HEK293 (cell line): ENCODE data around the gene RNF144B.
A peak's percentile ranks its signal among the peaks of the same experiment; 100 is the strongest.

Source experiments
- CTCF ChIA-PET: fragments of 350-600 bp; formaldehyde crosslinking; extraction: SDS; loops from one replicate; lab custom pipeline; 2021; ENCODE audit warnings: antibody characterized with exemption; lab: Yijun Ruan, JAX
- POLR2A ChIA-PET: fragments of 300-600 bp; formaldehyde crosslinking; extraction: SDS; loops from one replicate; lab custom pipeline; 2020; ENCODE audit warnings: antibody characterized with exemption, inconsistent platforms; lab: Yijun Ruan, JAX
- H3K27ac ChIP-seq: fragments of 200-500 bp; sonication (Bioruptor generic); 2 replicates; pipeline ENCODE4 v1.5.1; 2014; ENCODE audit warnings: low read depth, low read length, control low read depth, inconsistent platforms; ENCODE audit errors: extremely low read depth
- H3K36me3 ChIP-seq, 2 experiments: fragments of 200-500 bp in 1 of 2; sonication (Bioruptor generic) in 1 of 2; 1 replicate in 1 of 2; 2 replicates in 1 of 2; pipeline ENCODE4 v1.5.1; 2014 to 2017; ENCODE audit warnings: inconsistent platforms in 2 of 2, low read length in 2 of 2; ENCODE audit not compliant: control insufficient read depth in 2 of 2, insufficient read depth in 1 of 2
- H3K4me1 ChIP-seq: fragments of 200-500 bp; sonication (Bioruptor generic); 2 replicates; pipeline ENCODE4 v1.5.1; 2014; ENCODE audit warnings: mild to moderate bottlenecking, low read length, inconsistent platforms; ENCODE audit not compliant: control insufficient read depth, insufficient read depth
- H3K4me3 ChIP-seq: 2 replicates; pipeline ENCODE4 v1.5.1; 2011; ENCODE audit warnings: low read depth, mild to moderate bottlenecking, control low read depth, low read length, moderate library complexity
- H3K9me3 ChIP-seq: fragments of 200-500 bp; sonication (Bioruptor generic); 2 replicates; pipeline ENCODE4 v1.5.1; 2014; ENCODE audit warnings: low read depth, low read length, inconsistent platforms; ENCODE audit not compliant: control insufficient read depth, insufficient read depth
- BCL11B ChIP-seq: fragments of 450-650 bp; formaldehyde crosslinking; IDR thresholded peaks from 2 replicates; pipeline ENCODE4 v1.5.1; 2016; ENCODE audit warnings: low read depth, missing biosample characterization, missing genetic modification characterization
- EGR2 ChIP-seq: fragments of 450-650 bp; formaldehyde crosslinking; IDR thresholded peaks from 2 replicates; pipeline ENCODE4 v1.5.1; 2016; ENCODE audit warnings: low read depth, missing biosample characterization, missing genetic modification characterization
- ELK4 ChIP-seq: IDR thresholded peaks from 2 replicates; pipeline ENCODE4 v1.6.1; 2011; ENCODE audit warnings: mild to moderate bottlenecking, low read depth, low read length, borderline replicate concordance
- HIC1 ChIP-seq: fragments of 450-650 bp; formaldehyde crosslinking; IDR thresholded peaks from 2 replicates; pipeline ENCODE4 v1.5.1; 2016; ENCODE audit warnings: missing biosample characterization, missing genetic modification characterization
- KLF16 ChIP-seq: fragments of 450-650 bp; formaldehyde crosslinking; IDR thresholded peaks from 2 replicates; pipeline ENCODE4 v1.5.1; 2017; ENCODE audit warnings: missing biosample characterization, missing genetic modification characterization
- SP3 ChIP-seq: fragments of 450-650 bp; formaldehyde crosslinking; IDR thresholded peaks from 2 replicates; pipeline ENCODE4 v1.5.1; 2016; ENCODE audit warnings: missing biosample characterization, missing genetic modification characterization
- TCF7L2 ChIP-seq: IDR thresholded peaks from 2 replicates; pipeline ENCODE4 v1.6.1; 2011; ENCODE audit warnings: low read depth, mild to moderate bottlenecking, inconsistent platforms, low read length, moderate library complexity, borderline replicate concordance
- TRIM28 ChIP-seq: IDR thresholded peaks from 2 replicates; pipeline ENCODE4 v1.6.1; 2011; ENCODE audit warnings: low read length, control low read depth, borderline replicate concordance
- ZBTB20 ChIP-seq: fragments of 450-650 bp; formaldehyde crosslinking; IDR thresholded peaks from 2 replicates; pipeline ENCODE4 v1.5.1; 2016; ENCODE audit warnings: missing biosample characterization, missing genetic modification characterization
- ZBTB21 ChIP-seq: fragments of 450-650 bp; formaldehyde crosslinking; IDR thresholded peaks from 2 replicates; pipeline ENCODE4 v1.5.1; 2017; ENCODE audit warnings: missing biosample characterization, missing genetic modification characterization
- ZBTB48 ChIP-seq: fragments of 450-650 bp; formaldehyde crosslinking; IDR thresholded peaks from 2 replicates; pipeline ENCODE4 v1.5.1; 2016; ENCODE audit warnings: missing biosample characterization, missing genetic modification characterization
- ZFHX2 ChIP-seq: fragments of 450-650 bp; formaldehyde crosslinking; conservative IDR thresholded peaks from 2 replicates; pipeline ENCODE4 v1.5.1; 2016; ENCODE audit warnings: missing biosample characterization, missing genetic modification characterization
- ZNF112 ChIP-seq: fragments of 450-650 bp; formaldehyde crosslinking; IDR thresholded peaks from 2 replicates; pipeline ENCODE4 v1.5.0; 2017; ENCODE audit warnings: missing biosample characterization, missing genetic modification characterization
- ZNF132 ChIP-seq: fragments of 450-650 bp; formaldehyde crosslinking; IDR thresholded peaks from 2 replicates; pipeline ENCODE4 v1.5.1; 2017; ENCODE audit warnings: missing biosample characterization, missing genetic modification characterization, borderline replicate concordance
- ZNF169 ChIP-seq: fragments of 450-650 bp; formaldehyde crosslinking; IDR thresholded peaks from 2 replicates; pipeline ENCODE4 v1.5.1; 2016; ENCODE audit warnings: missing biosample characterization, missing genetic modification characterization
- ZNF398 ChIP-seq: fragments of 450-650 bp; formaldehyde crosslinking; IDR thresholded peaks from 2 replicates; pipeline ENCODE4 v1.5.1; 2017; ENCODE audit warnings: missing biosample characterization, missing genetic modification characterization
- ZNF404 ChIP-seq: fragments of 450-650 bp; formaldehyde crosslinking; IDR thresholded peaks from 2 replicates; pipeline ENCODE4 v1.5.1; 2017; ENCODE audit warnings: missing biosample characterization, missing genetic modification characterization
- ZNF488 ChIP-seq: fragments of 450-650 bp; formaldehyde crosslinking; IDR thresholded peaks from 2 replicates; pipeline ENCODE4 v1.5.1; 2016; ENCODE audit warnings: missing biosample characterization, missing genetic modification characterization
- ZNF514 ChIP-seq: fragments of 450-650 bp; formaldehyde crosslinking; IDR thresholded peaks from 2 replicates; pipeline ENCODE4 v1.5.1; 2016; ENCODE audit warnings: missing biosample characterization, missing genetic modification characterization
- ZNF521 ChIP-seq: fragments of 450-650 bp; formaldehyde crosslinking; IDR thresholded peaks from 2 replicates; pipeline ENCODE4 v1.5.1; 2017; ENCODE audit warnings: missing biosample characterization, mild to moderate bottlenecking, missing genetic modification characterization
- ZNF585B ChIP-seq: fragments of 450-650 bp; formaldehyde crosslinking; IDR thresholded peaks from 2 replicates; pipeline ENCODE4 v1.5.1; 2016; ENCODE audit warnings: missing biosample characterization, missing genetic modification characterization
- ZNF623 ChIP-seq: fragments of 450-650 bp; formaldehyde crosslinking; IDR thresholded peaks from 2 replicates; pipeline ENCODE4 v1.5.1; 2016; ENCODE audit warnings: missing biosample characterization, missing genetic modification characterization
- ZNF660 ChIP-seq: fragments of 450-650 bp; IDR thresholded peaks from 2 replicates; pipeline ENCODE4 v1.5.1; 2018; ENCODE audit warnings: missing biosample characterization, mild to moderate bottlenecking, missing genetic modification characterization
- ZNF692 ChIP-seq: fragments of 450-650 bp; formaldehyde crosslinking; IDR thresholded peaks from 2 replicates; pipeline ENCODE4 v1.5.1; 2016; ENCODE audit warnings: missing biosample characterization, missing genetic modification characterization
- ZNF785 ChIP-seq: fragments of 450-650 bp; formaldehyde crosslinking; IDR thresholded peaks from 2 replicates; pipeline ENCODE4 v1.5.1; 2016; ENCODE audit warnings: missing biosample characterization, missing genetic modification characterization
- ZNF792 ChIP-seq: fragments of 450-650 bp; formaldehyde crosslinking; IDR thresholded peaks from 2 replicates; pipeline ENCODE4 v1.5.1; 2016; ENCODE audit warnings: missing biosample characterization, missing genetic modification characterization

Gene RNF144B

GRCh38 chr6:18349386-18349785, 37.8 kb upstream of the RNF144B start:
- POLR2A ChIA-PET, result no interaction called here
- no peak overlapping the region for H3K27ac ChIP-seq

GRCh38 chr6:18350271-18350670, 36.9 kb upstream of the RNF144B start:
- TF ChIP-seq ZFHX2 (peak; percentile 78), HIC1 (tag by site-specific recombination) (no peak), EGR2 (tag by site-specific recombination) (peak; percentile 70; the same call in 1 of the 2 replicates)
- POLR2A ChIA-PET, result no interaction called here
- CTCF ChIA-PET, result no interaction called here
- no peaks in the 10 kb centered on the region for H3K4me1 ChIP-seq
- no peaks in the 10 kb centered on the region for H3K36me3 ChIP-seq
- H3K27ac ChIP-seq, result no peak overlapping the region
- H3K9me3 ChIP-seq, result no peaks in the 10 kb centered on the region
- no peak overlapping the region for H3K4me3 ChIP-seq

More at GRCh38 chr6:18349386-18349785, 37.8 kb upstream of the RNF144B start:
- CTCF ChIA-PET, result interaction anchor here (0.6 to 1.2 kb wide), 2 partner anchors 18 to 156 kb away, joined by 3 to 4 read pairs; no protein-coding TSS in a partner anchor
- Histone ChIP-seq H3K36me3 (no peaks in the 10 kb centered on the region), H3K9me3 (no peaks in the 10 kb centered on the region), H3K4me3 (no peak overlapping the region), H3K4me1 (no peaks in the 10 kb centered on the region)
- no peak for TF ChIP-seq ZNF112 (tag by site-specific recombination)
- TF ChIP-seq TCF7L2, result no peak
- TF ChIP-seq ZNF514 (tag by site-specific recombination), result no peak
- TF ChIP-seq ZNF660 (tag by site-specific recombination), result no peak
- no peak for TF ChIP-seq ZNF398 (tag by site-specific recombination)
- TF ChIP-seq SP3 (tag by site-specific recombination), result no peak
- no peak for TF ChIP-seq ZBTB48
- TF ChIP-seq ZNF169, result no peak
- TF ChIP-seq ZNF792 (tag by site-specific recombination), result no peak
- no peak for TF ChIP-seq ZNF585B (tag by site-specific recombination)
- no peak for TF ChIP-seq ZNF785 (tag by site-specific recombination)
- no peak for TF ChIP-seq ZBTB21 (tag by site-specific recombination)
- no peak for TF ChIP-seq ELK4
- TF ChIP-seq ZNF404 (tag by site-specific recombination), result no peak
- TF ChIP-seq ZNF132 (tag by site-specific recombination), result no peak

GRCh38 chr6:18350712-18351111, 36.4 kb upstream of the RNF144B start:
- no peaks in the 10 kb centered on the region for H3K9me3 ChIP-seq
- no peak overlapping the region for H3K27ac ChIP-seq
- H3K36me3 ChIP-seq, result no peaks in the 10 kb centered on the region
- POLR2A ChIA-PET, result interaction anchor here (0.7 kb wide), 1 partner anchor 8 kb away, joined by 4 read pairs; no protein-coding TSS in a partner anchor
- CTCF ChIA-PET, result no interaction called here
- H3K4me3 ChIP-seq, result no peak overlapping the region
- H3K4me1 ChIP-seq, result no peaks in the 10 kb centered on the region
- no peak for TF ChIP-seq ZNF488 (tag by site-specific recombination)
- no peak for TF ChIP-seq KLF16 (tag by site-specific recombination)
- no peak for TF ChIP-seq BCL11B (tag by site-specific recombination)
- TF ChIP-seq ZBTB20 (tag by site-specific recombination), result no peak
- no peak for TF ChIP-seq ZNF521 (tag by site-specific recombination)
- TF ChIP-seq ZNF692 (tag by site-specific recombination), result no peak
- no peak for TF ChIP-seq TRIM28
- no peak for TF ChIP-seq ZNF623
